HepG2 (cell line): Measurements from ENCODE around the gene PHOSPHO2. TPM values are rescaled to one million over a fixed set of nuclear protein-coding genes. Genes with fewer than 3 reads are reported as not detected.

Experiments used
- BATF2 ChIP-seq: sonication (generic); formaldehyde crosslinking; IDR thresholded peaks from 2 replicates; pipeline ENCODE4 v1.8.0; 2022; ENCODE audit warnings: mild to moderate bottlenecking, missing genetic modification reagents, moderate library complexity
- BCL3 ChIP-seq: sonication (generic); formaldehyde crosslinking; IDR thresholded peaks from 2 replicates; pipeline ENCODE4 v1.5.1; 2020; ENCODE audit warnings: mild to moderate bottlenecking, missing genetic modification reagents, moderate library complexity
- CBFB ChIP-seq: sonication (generic); formaldehyde crosslinking; IDR thresholded peaks from 2 replicates; pipeline ENCODE4 v1.4.0; 2020; ENCODE audit warnings: missing genetic modification reagents
- DMAP1 ChIP-seq: IDR thresholded peaks from 2 replicates; pipeline ENCODE4 v1.6.1; 2016
- ETV6 ChIP-seq: sonication (generic); formaldehyde crosslinking; conservative IDR thresholded peaks from 2 replicates; pipeline ENCODE4 v1.4.0; 2020; ENCODE audit warnings: missing genetic modification reagents
- HDAC2 ChIP-seq: sonication (generic); formaldehyde crosslinking; IDR thresholded peaks from 2 replicates; pipeline ENCODE4 v1.4.0; 2020; ENCODE audit warnings: missing genetic modification reagents
- HOXA9 ChIP-seq: sonication (generic); formaldehyde crosslinking; IDR thresholded peaks from 2 replicates; pipeline ENCODE4 v1.8.1; 2022; ENCODE audit warnings: missing genetic modification reagents, mild to moderate bottlenecking, moderate library complexity, borderline replicate concordance
- NFKB2 ChIP-seq: sonication (generic); formaldehyde crosslinking; IDR thresholded peaks from 2 replicates; pipeline ENCODE4 v1.4.0; 2020; ENCODE audit warnings: missing genetic modification reagents, borderline replicate concordance
- PAX8 ChIP-seq: sonication (generic); formaldehyde crosslinking; IDR thresholded peaks from 2 replicates; pipeline ENCODE4 v1.8.0; 2022; ENCODE audit warnings: mild to moderate bottlenecking, missing genetic modification reagents, borderline replicate concordance
- PBX3 ChIP-seq: sonication (generic); formaldehyde crosslinking; IDR thresholded peaks from 2 replicates; pipeline ENCODE4 v1.8.1; 2023; ENCODE audit warnings: missing genetic modification reagents, inconsistent platforms, borderline replicate concordance
- SMARCE1 ChIP-seq: fragments of 450-650 bp; IDR thresholded peaks from 2 replicates; pipeline ENCODE4 v1.6.1; 2017; ENCODE audit warnings: borderline replicate concordance
- TBP ChIP-seq: sonication (generic); formaldehyde crosslinking; IDR thresholded peaks from 2 replicates; pipeline ENCODE4 v1.5.0; 2020; ENCODE audit warnings: missing genetic modification reagents
- ZBED4 ChIP-seq: sonication (generic); formaldehyde crosslinking; IDR thresholded peaks from 2 replicates; pipeline ENCODE4 v1.4.0; 2020; ENCODE audit warnings: missing genetic modification reagents, borderline replicate concordance
- ZBTB8A ChIP-seq: sonication (generic); formaldehyde crosslinking; IDR thresholded peaks from 2 replicates; pipeline ENCODE4 v1.4.0; 2020; ENCODE audit warnings: mild to moderate bottlenecking, low read depth, missing genetic modification reagents, borderline replicate concordance
- ZFP37 ChIP-seq: sonication (generic); formaldehyde crosslinking; IDR thresholded peaks from 2 replicates; pipeline ENCODE4 v1.4.0; 2020; ENCODE audit warnings: missing genetic modification reagents, borderline replicate concordance
- ZNF124 ChIP-seq: sonication (generic); formaldehyde crosslinking; IDR thresholded peaks from 2 replicates; pipeline ENCODE4 v1.4.0; 2020; ENCODE audit warnings: missing genetic modification reagents
- ZNF30 ChIP-seq: sonication (generic); formaldehyde crosslinking; IDR thresholded peaks from 2 replicates; pipeline ENCODE4 v1.5.0; 2020; ENCODE audit warnings: mild to moderate bottlenecking, missing genetic modification reagents
- ZNF317 ChIP-seq: sonication (generic); formaldehyde crosslinking; IDR thresholded peaks from 2 replicates; pipeline ENCODE4 v1.5.0; 2020; ENCODE audit warnings: mild to moderate bottlenecking, missing genetic modification reagents
- ZNF616 ChIP-seq: sonication (generic); formaldehyde crosslinking; IDR thresholded peaks from 2 replicates; pipeline ENCODE4 v1.5.0; 2020; ENCODE audit warnings: low read depth, mild to moderate bottlenecking, missing genetic modification reagents
- ZNF691 ChIP-seq: sonication (generic); formaldehyde crosslinking; IDR thresholded peaks from 2 replicates; pipeline ENCODE4 v1.4.0; 2020; ENCODE audit warnings: missing genetic modification reagents, low read depth, mild to moderate bottlenecking, borderline replicate concordance
- ZNF780A ChIP-seq: sonication (generic); formaldehyde crosslinking; IDR thresholded peaks from 2 replicates; pipeline ENCODE4 v1.8.0; 2022; ENCODE audit warnings: mild to moderate bottlenecking, missing genetic modification reagents, moderate library complexity
- ZSCAN21 ChIP-seq: sonication (generic); formaldehyde crosslinking; IDR thresholded peaks from 2 replicates; pipeline ENCODE4 v1.8.0; 2022; ENCODE audit warnings: mild to moderate bottlenecking, missing genetic modification reagents, moderate library complexity, borderline replicate concordance
- polyA plus RNA-seq, 8 experiments: library from polyadenylated mRNA; depleted of rRNA in 3 of 8; stranded (reverse) in 7 of 8; unstranded in 1 of 8; fragments of >200 nt; fragmentation: Illumina TruSeq in 4 of 8; extraction: Trizol in 4 of 8; gene quantifications; 2 replicates each; pipeline versions ENCODE4 v1.2.1 to v1.2.3, GENCODE V29; 2011 to 2016; ENCODE audit warnings: low read depth in 4 of 8, missing spikeins in 1 of 8, mixed read lengths in 1 of 8; ENCODE audit not compliant: insufficient read depth in 1 of 8
- total RNA-seq, 5 experiments: library from RNA; depleted of rRNA; stranded (reverse); fragments of >200 nt; fragmentation: Illumina TruSeq; extraction: Trizol; gene quantifications; 2 replicates each; pipeline ENCODE4 v1.2.3, GENCODE V29; 2016; ENCODE audit warnings: low read depth in 1 of 5

Gene PHOSPHO2
- total and polyA plus RNA-seq, 2 of the 13 experiments (the other 11 are each of a cell fraction or from before 2014, with no cell fraction given), result 6.1 to 11.4 TPM

GRCh38 chr2:169683425-169684134, 10.7 kb upstream of the PHOSPHO2 start (continued):
- no peak for TF ChIP-seq BATF2 (CRISPR knock-in tag)
- TF ChIP-seq PAX8 (CRISPR knock-in tag), result no peak
- no peak; the same call in 1 of the 2 replicates for TF ChIP-seq ZNF124 (CRISPR knock-in tag)
- TF ChIP-seq DMAP1 (CRISPR knock-in tag), result peak; percentile 32; the same call in 1 of the 2 replicates
- no peak for TF ChIP-seq BCL3 (CRISPR knock-in tag)
- peak; percentile 68; the same call in 1 of the 2 replicates for TF ChIP-seq HDAC2 (CRISPR knock-in tag)
- peak; percentile 68; the same call in 1 of the 2 replicates for TF ChIP-seq ZNF780A (CRISPR knock-in tag)
- TF ChIP-seq ZNF616 (CRISPR knock-in tag), result no peak
- TF ChIP-seq ZBTB8A (CRISPR knock-in tag), result no peak
- no peak for TF ChIP-seq PBX3 (CRISPR knock-in tag)
- TF ChIP-seq CBFB (CRISPR knock-in tag), result peak; percentile 84; the same call in 1 of the 2 replicates
- no peak for TF ChIP-seq ZSCAN21
- no peak for TF ChIP-seq HOXA9
- no peak for TF ChIP-seq ZFP37 (CRISPR knock-in tag)
- no peak; the same call in 1 of the 2 replicates for TF ChIP-seq ZNF691 (CRISPR knock-in tag)
- no peak for TF ChIP-seq ZNF30 (CRISPR knock-in tag)
- no peak for TF ChIP-seq SMARCE1
- TF ChIP-seq TBP (CRISPR knock-in tag), result no peak
- TF ChIP-seq NFKB2 (CRISPR knock-in tag), result no peak
- TF ChIP-seq ZBED4, result no peak
- no peak for TF ChIP-seq ETV6 (CRISPR knock-in tag)
- peak; percentile 99 for TF ChIP-seq ZNF317 (CRISPR knock-in tag)
